ENCODE results near the gene UBAP1.
"Not testable (repeated sequence)": the region's sequence is repeated elsewhere in the genome, so short reads cannot be mapped to it uniquely, and the experiment has no call there.

UBAP1 gene

DNA sequence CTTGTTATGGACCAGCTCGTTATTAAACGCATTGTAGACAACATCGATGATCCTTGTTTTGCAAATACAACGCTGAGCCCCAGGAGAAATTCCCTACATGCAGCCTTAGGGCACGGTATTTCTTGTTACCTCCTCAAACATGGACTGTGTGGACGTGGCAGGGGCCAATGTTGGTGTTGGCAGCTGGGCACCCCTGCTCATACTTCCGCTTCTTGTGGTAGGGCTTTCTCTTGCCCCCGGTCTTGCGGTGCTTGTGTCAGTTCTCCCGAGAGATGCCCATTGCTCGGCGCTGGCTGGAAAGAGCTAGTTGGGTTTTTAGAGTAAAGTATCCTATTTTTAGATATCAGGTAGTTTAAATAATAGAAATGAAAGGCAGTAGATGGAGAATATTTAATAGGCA lies 45.5 kb downstream of the UBAP1 start:
- no peak for DNase-seq (ENCODE audit: low read depth, low spot score)

DNA sequence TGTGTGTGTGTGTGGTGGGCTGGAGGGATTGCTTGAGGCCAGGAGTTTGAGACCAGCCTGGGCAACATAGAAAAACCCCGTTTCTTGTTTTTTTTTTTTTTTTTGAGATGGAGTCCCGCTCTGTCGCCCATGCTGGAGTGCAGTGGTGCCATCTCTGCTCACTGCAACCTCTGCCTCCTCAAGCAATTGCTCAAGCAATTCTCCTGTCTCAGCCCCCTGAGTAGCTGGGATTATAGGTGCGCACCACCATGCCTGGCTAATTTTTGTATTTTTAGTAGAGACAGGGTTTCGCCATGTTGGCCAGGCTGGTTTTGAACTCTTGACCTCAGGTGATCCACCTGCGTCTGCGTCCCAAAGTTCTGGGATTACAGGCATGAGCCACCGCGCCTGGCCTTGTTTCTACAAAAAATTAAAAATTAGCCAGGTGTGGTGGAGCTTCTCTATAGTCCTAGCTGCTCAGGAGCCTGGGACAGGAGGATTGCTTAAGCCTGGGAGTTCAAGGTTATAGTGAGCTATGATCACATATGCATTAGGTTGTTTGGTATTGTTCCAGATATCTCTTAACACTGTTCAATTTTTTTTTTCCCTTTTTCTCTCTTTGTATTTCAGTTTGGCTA lies 47.4 kb downstream of the UBAP1 start:
- not testable (repeated sequence) for DNase-seq (ENCODE audit: low read depth, low spot score)

DNA sequence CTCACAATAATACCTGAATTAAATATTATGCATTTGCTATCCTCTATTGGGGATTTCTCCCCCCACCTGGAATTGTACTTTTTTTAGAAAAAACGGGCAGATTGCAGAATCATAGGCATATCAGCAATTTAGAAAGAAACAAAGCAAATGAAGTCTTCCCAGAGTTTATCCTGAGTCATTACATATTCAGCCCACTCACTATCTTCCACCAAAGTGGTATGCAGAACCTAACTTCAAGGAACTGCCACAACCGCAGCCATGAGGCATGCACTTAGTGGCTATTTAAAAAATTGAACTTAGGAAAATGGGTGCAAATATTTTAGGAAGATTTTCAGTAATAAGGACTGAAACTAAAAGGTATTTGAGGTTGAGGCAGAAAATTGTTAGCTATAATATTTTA lies 48.6 kb downstream of the UBAP1 start:
- DNase-seq (ENCODE audit: low read depth, low spot score): no peak

DNA sequence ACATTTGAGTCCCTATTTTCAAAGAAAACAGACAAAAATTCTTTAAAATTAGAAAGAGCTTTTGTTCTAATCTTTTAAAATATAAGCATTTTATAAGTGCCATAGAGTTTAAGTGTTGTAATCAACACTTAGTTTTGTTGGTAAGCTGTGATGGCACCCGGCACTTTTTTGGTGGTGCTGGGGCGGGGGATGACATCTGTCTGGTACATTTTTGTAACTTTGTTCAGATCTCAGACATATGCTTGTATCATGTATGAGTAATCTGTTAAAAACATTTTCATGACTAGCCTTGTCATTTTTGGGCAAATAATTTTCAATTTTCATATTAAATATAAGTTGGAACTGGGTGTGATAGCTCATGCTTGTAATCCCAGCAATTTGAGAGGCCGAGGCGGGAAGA lies 51.7 kb downstream of the UBAP1 start:
- DNase-seq (ENCODE audit: low read depth, low spot score): no peak

DNA sequence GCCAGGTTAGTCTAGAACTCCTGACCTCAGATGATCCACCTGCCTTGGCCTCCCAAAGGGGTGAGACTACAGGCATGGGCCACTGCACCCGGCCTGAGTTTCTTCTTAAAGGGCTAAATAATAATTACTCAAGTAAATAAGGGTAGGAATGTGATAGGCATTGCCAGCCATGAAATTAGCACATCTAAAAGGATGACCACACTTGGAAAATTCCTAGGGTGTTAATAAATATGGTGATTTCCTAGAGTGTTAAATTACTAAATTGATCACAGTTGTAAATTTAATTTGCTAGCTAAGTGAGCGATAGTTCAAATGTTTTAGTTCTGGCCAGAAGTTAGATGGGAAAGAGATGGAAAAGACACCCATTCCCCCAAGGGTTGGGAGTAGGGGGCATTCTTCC lies 53.4 kb downstream of the UBAP1 start:
- DNase-seq (ENCODE audit: low read depth, low spot score): no peak

DNA sequence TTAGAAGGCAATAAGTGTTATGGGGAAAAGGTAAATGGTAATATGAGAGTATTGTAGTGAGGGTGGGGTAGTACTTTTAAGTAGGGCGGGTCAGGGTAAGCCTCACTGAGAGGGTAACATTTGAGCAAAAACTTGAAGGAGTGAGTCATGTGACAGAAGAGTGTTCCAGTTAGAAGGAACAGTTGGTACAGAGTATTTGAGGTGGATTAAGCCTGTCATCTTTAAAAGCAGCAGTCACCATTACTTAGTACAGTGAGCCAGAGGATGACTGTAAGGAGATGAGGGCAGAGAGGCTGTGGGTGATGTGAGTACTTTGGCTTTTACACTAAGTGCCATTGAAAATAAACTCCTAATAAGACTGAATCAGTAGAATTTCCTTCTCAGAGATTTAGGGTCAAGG lies 54.8 kb downstream of the UBAP1 start:
- no peak for DNase-seq (ENCODE audit: low read depth, low spot score)

DNA sequence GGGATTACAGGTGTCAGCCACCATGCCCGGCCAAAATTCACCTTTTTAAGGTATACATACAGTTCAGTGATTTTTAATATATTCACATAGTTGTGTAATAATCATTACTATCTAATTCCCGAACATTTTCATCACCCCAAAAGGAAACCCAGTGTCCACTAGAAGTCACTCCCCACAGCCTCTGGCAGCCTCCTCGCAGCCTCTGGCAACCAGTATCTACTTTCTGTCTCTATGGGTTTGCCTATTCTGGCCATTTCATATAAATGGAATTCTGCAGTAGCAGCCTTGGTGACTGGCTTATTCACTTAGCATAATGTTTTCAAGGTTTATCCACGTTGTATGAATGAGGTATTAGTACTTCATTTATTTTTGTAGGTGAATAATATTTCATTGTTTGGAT lies 59.0 kb downstream of the UBAP1 start:
- no peak for DNase-seq (ENCODE audit: low read depth, low spot score)

DNA sequence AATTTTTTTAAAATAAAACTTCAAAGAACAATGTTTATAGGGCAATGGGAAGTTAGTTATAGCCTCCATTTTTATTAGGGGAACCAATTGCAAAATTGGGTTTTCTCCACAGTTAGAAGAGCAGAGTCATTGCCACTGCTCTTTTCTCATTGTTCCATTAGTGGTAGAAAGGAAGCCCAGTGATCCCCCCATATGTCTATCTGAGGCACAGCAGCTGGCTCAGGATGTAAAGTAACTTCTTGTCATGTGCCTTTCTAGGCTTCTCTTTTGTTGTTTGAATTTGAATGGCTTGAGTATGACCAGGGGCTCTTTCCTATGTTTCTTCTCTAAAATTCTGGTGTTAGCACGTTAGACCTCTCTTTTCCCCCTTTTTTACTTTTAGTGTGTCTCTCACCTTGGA lies 61.2 kb downstream of the UBAP1 start:
- DNase-seq (ENCODE audit: low read depth, low spot score): no peak

DNA sequence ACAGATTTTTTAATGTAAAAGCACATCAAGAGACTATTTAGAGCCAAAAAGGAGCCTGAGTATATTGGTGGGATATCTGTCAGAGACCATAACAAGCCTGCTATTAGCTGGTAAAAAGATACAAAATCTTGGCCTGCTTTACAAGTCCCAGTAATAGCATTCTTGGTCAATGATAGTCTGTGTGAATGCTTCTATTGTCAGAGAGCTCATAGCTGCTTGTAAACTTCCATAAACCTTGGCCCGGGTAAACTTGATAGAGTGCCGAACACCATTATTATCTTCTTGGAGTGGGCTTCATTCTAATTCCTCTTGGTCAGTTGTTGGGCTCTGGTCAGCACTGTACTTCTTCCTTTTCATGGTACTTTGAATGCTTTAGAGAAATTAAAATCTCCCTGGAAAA lies 64.0 kb downstream of the UBAP1 start:
- DNase-seq (ENCODE audit: low read depth, low spot score): no peak

DNA sequence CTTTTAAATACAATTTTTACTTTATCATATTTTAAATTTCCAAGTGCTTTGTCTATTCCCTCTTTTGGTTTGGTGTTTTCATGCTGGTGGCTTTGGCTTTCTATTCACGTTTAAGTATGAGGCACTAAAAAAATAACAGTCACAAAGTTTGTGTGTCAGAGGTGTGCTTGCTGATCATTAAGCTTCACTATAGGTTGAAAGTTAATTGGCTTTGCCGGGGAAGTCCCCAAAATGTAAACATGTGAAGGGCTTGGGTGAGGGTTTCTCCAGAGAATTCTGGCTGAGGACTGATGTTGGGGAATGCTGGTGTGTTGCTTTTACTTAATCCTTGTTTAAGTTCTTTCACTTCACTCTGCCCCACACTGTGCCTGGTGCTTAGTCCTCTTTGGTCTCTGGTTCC lies 66.4 kb downstream of the UBAP1 start:
- not testable (repeated sequence) for DNase-seq (ENCODE audit: low read depth, low spot score)

DNA sequence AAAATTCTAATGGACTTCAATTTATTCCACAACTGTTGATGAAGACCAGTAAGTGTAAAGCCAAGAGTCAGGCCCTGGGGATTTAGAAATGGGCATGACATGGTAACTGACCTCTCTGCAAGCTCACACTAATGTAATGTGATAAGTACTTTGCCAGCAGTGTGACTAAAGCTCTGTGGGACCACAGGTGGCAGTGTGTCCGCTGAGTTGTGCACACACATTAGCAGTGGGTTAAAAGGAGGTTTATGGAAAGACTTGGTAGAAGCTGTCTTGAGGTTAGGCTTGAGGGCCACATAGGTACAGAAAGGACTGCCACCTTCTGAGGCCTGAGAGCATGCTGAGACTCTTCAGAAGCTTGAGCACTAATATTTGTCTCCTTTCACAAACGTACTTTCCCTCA lies 67.6 kb downstream of the UBAP1 start:
- no peak for DNase-seq (ENCODE audit: low read depth, low spot score)

DNA sequence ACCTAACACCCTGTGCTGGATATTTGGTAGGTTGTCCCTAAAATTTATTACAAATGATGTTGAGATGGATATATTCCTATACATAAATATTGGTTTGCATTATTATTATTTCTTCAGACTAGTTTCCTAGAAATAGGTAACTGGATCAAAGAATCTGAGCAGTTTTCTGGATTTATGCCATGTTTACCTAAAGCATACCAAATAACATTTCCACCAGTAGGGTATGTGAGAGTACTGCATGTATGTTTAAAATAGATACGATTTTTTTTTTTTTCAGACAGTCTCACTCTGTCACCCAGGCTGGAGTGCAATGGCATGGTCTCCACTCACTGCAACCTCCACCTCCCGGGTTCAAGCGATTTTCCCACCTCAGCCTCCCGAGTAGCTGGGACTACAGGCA lies 68.9 kb downstream of the UBAP1 start:
- not testable (repeated sequence) for DNase-seq (ENCODE audit: low read depth, low spot score)

DNA sequence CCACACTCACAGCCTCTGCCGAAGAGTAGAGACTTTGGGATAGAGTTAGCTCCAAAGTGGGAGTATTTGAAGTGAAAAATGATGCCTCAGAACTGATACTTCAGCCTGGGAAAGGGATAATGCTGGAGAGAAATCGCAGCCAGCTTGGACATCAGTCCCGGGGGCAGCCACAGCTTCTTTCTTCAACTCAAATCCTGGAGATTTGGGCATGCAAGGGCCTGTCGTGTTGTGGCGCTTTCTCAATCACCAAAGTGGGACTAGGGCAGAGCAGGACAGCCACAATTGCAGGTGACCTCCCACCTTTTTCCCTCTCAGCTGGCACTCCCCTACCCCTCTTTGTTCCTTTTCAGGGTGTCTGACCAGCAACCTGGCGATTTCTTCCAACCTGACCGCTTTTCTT lies 70.4 kb downstream of the UBAP1 start:
- DNase-seq (ENCODE audit: low read depth, low spot score): no peak

DNA sequence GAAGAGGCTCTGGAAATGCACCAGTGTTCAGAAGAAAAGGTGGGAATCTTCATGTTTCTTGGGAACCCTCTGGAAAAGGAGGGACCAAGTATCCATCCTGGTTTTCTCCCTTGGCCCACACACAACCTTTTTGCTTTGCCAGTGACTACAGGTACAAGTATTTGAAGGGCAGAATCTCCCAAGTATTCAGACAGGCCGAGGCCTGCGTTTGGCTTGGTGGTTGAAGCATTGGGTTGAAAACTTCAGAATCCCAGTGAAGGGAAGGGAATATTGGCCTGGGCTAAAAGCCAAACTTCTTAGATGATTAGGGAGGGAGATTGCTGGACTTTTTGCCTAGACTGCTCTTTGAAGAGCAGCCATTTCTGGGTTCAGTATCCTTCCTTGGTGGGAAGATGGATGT lies 71.9 kb downstream of the UBAP1 start:
- DNase-seq (ENCODE audit: low read depth, low spot score): no peak

DNA sequence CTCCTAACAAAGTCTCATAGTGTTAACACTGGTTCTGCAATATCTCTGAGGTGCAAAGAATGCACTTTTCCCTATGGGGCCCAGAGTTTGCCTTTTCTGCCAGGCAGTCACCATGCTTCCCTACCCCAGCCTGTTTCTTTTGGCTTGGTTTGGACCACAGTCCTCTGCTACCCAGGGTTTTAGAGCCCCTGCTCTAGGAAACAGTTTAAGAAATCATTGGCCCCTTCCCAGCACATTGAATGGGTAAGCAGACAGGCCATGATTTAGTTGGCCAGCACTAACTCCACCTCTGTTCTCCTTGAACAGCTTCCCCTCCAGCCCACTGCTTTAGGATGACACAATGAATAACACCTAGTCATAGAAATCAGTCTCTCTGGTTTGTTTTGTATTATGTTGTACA lies 73.2 kb downstream of the UBAP1 start:
- no peak for DNase-seq (ENCODE audit: low read depth, low spot score)

DNA sequence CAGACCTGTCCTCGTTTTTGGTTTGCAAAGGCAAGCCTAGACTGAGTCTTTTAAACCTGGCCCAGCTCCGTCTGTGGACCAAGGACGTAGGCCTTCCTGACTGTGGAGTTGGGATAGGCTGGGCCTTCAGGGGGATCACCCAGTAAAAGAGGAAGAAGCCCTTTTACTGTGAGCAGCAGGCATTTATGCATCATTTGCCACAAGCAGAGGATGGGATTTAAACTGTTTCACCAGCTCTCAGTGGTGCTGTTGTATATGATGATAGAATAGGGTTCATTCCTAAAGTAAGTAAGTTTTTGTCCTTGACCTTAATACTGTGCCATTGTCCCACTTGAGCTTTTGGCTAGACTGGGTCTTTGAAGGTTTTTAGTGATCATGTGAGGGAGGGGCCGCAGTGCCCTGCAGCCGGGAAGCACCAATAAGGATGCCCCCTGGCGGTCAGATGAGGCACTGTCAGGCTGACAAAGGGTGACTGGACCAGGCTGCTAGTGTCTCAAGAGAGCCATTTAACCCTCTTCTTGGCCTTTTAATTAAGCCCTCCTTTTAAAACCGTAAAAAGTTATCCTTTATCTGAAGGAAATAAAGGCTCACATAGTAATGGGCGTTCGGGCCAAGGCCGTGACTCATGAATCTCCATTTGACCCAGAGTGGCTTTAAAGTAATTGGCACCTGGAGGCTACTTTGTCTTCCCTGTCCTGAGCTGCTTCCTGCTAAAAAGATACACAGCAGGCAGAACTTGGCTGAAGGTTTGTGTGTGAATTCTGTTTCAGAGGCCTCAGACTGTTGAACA lies 74.0 kb downstream of the UBAP1 start:
- no peak for DNase-seq (ENCODE audit: low read depth, low spot score)

DNA sequence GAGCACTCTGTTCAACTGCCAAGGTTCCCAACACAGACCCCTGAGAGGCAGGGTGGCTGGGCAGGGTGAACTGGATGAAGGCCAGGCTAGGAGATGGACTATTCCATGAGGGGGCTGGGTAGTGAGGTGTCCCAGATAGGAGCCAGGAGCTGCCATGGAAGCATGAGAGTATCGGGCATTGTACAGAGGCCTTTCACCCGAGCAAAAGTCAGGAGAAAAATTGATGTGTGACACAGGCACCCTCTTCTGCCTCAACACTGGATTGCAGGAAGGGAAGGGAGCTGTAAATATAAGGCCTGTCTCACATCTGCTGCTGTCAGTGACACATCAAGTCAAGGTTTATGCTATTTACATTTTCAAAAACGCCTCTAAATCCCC lies 74.6 kb downstream of the UBAP1 start:
- DNase-seq (ENCODE audit: low read depth, low spot score): no peak

DNA sequence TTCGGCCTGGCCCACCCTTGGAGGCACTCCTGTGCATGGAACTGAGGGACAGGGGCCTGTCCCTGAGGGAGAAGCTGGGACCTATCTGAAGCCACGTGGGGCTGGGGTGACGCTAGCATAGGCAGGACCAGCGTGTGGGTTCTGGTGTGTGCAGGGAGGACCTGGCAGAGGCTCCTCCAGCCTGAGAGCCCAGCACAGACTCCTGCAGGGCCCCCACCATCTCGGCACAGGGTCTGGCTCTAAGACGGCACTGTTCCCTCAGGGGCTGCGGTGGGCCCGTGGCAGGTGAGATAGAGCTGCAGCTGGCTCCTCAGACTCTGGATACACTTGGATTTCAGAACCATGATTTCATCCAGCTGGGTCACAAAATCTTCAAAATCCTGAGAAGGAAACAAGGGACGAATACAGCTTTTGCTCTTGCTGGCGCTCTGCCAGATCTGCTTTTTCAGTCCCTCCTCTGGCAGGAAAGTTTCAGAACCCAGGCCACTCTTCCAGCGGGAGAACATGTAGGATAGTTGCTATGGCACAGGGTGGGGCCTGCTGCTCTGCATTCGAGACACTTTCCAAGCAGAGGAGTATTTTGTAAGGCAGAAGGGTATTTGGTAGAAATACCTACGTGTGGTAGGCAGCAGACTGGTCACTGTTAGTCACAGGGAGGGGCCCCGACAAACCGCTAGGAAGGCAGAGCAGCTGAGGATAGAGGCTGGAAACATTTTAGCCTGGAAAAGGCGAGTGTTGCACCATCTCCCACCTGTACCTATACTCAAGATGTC lies 75.5 kb downstream of the UBAP1 start:
- no peak for DNase-seq (ENCODE audit: low read depth, low spot score)

DNA sequence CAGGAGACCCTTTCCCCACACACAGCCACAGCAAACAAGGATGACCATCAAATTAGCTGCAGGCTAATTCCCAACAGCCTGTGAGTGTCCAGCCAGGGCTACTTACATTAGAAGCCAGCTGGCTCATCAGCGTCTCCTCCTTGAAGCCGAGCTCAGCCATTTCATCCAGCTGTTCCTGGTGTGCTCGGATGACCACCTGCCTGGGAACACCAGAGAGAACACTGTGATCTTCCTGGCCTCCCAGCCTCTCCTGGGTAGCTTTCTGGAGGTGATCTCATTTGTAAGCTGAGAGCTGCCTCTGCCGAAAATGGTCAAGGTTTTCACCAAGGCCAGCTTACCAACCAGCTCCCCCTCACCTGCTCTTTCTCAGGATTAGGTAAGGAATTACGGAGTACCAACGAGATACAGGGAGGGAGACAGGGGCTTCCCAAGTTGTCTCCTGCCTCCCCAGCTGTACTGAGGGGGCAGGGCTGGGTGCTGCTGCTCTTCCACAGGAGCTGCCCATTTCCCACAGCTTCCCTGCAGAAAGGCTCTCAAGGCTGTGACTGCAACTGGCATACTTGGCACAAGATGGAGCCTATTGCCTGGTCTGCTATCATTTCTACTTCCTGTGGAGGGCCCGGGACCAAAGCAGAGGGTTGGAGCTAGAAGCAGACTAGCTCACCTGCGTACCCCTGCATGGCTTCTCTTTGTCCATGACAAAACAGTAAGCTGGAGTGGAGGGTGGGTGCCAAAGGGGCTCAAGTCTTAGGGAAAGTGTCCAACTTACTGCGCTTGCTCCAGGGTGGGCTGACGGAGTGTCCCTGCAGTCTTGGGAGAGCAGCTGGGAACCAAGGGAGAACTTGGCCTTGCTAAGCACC lies 76.4 kb downstream of the UBAP1 start:
- no peak for DNase-seq (ENCODE audit: low read depth, low spot score)

DNA sequence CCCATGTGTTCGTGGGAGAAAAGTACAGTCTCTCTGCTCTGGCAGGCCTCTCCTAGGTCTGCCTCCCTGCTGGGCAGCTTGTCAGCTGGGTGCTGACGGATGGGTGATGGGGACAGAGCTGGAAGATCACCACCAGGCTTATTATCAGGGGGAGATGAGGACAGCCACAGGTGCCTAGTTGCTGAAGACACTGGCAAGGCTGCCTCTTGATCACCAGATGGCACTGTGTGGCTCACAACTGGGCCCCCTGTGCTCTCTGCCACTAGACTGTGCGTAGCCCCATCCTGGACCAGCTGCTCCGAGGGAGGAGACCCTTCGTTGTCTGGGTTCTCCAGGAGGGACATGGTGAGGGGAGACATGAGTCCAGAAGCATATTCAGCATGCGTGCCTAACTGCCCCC lies 77.3 kb downstream of the UBAP1 start:
- DNase-seq (ENCODE audit: low read depth, low spot score): no peak

DNA sequence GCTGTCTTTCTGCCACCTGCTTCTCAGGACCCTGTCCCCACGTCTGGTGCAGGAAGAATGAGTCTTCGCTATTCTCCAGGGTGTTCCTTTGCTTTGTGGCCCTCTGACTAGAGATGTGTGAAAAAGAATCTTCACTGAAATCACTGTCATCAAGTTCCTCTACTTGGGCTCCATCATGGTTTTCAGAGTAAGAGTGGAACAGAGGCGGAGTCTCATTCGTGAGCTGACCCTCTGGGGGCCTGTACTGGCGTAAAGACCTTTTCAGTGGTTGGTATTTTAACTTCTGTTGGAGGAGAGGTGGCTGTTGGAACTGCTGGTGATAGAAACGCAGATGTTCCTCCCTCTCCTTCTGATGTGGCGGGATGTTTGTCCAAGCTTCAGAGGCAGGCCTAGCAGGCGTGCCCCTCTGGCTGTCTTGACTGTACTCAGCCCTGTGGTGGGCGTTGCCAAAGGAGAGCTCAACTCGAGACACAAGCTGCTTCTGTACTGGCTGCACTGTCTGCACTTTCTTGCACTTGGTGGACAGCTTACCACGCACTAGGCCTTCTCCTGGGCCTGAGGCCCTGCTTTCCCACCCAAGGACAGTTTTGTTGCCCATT lies 78.2 kb downstream of the UBAP1 start:
- no peak for DNase-seq (ENCODE audit: low read depth, low spot score)

DNA sequence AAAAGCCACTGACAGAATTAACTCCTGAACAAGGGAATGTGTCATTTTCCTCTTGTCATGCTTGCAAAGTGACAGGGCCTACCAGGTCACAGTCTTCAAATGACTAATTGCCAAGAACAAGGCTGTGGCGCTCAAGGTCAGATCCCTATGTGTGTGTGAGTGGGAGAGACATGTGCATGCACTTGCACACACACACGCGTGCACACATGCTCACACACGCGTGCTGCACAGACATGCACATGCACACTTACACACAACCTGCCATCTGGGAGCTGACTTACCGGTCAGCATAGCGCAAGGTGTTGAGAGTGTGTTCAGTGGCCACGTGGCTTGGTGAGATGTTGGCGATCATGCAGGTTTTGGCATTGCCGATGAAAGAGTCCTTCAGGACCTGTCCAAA lies 80.5 kb downstream of the UBAP1 start:
- DNase-seq (ENCODE audit: low read depth, low spot score): no peak

All from smooth muscle cell of the brain vasculature (primary cell).